Thyroid gland (tissue), 4 donors: ENCODE results near the gene PLA2G6. TPM values are rescaled to one million over a fixed set of nuclear protein-coding genes. Genes with fewer than 3 reads are reported as not detected.

Experiments used
- DNase-seq, 2 donors: peaks; one replicate each; pipeline ENCODE4 v3.0.0-alpha.2; 2019
- H3K27ac ChIP-seq, 3 donors: fragments of 200-600 bp; sonication (generic); 1 replicate in 2 of 3; 2 replicates in 1 of 3; pipeline ENCODE4 v1.5.1; 2016 to 2019; ENCODE audit warnings: mild to moderate bottlenecking in 1 of 3, moderate library complexity in 1 of 3
- H3K27me3 ChIP-seq: fragments of 200-600 bp; sonication (generic); one replicate; pipeline ENCODE4 v1.5.1; 2019
- H3K36me3 ChIP-seq, 2 donors: fragments of 200-600 bp; sonication (generic); one replicate each; pipeline ENCODE4 v1.5.1; 2016 to 2019
- H3K4me1 ChIP-seq, 2 donors: fragments of 200-600 bp; sonication (generic); one replicate each; pipeline ENCODE4 v1.5.1; 2017 to 2019
- H3K4me3 ChIP-seq, 3 donors: fragments of 200-600 bp; sonication (generic); replicated peaks in 1 of 3; 1 replicate in 2 of 3; 2 replicates in 1 of 3; pipeline ENCODE4 v1.5.1; 2016; ENCODE audit warnings: mild to moderate bottlenecking in 1 of 3
- H3K9me3 ChIP-seq: fragments of 200-600 bp; sonication (generic); one replicate; pipeline ENCODE4 v1.5.1; 2017
- CTCF ChIP-seq, 6 experiments: fragments of 200-600 bp in 3 of 6; fragments of 450-650 bp in 3 of 6; sonication (generic) in 3 of 6; IDR thresholded peaks; one replicate each; pipeline ENCODE4 v1.5.1; 2016 to 2019; ENCODE audit warnings: antibody characterized with exemption in 6 of 6, mild to moderate bottlenecking in 2 of 6, inconsistent platforms in 1 of 6, moderate library complexity in 1 of 6
- POLR2A ChIP-seq, 2 donors: fragments of 450-650 bp; IDR thresholded peaks; one replicate each; pipeline ENCODE4 v1.6.1; 2017; ENCODE audit warnings: antibody characterized with exemption in 2 of 2, mild to moderate bottlenecking in 2 of 2, moderate library complexity in 1 of 2
- WGBS, 2 donors: methylation state at CpG; one replicate each; pipeline ENCODE4 v1.1.5; 2017; 5-methylcytosine and 5-hydroxymethylcytosine counted together
- intact Hi-C: fragments of 100-400 bp; cut with DNase I; formaldehyde crosslinking; loops from one replicate; pipeline ENCODE4 v1.15.1; 2023
- total RNA-seq, 4 donors: library from RNA; depleted of rRNA; stranded (reverse); fragments of >200 nt; gene quantifications; one replicate each; pipeline ENCODE4 v1.2.3, GENCODE V29; 2016

Gene PLA2G6
- total RNA-seq, 4 donors from 2014 or later: 106 to 122 (median 112) TPM

DNA sequence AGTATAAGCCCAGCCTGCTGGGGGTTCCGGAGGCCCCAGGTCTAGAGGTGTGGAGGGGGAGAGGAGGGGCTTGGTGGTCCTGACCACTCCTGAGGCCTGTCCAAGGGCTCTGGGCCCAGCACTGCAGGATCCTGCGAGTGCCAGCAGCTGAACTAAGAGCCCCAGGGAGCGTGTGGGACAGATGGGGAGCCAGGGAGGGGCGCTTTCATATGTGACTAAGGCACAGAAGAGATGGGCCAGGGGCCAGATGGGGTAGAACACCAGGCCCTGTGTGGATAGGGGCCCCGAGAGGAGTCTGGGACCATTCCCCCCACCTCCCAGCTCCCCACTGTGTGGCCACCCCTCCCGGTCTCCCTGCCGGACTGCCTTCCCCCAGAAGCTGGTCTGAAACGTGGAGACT is 38.5 kb upstream of the PLA2G6 start:
- intact Hi-C loops: no loop called here
- Histone ChIP-seq H3K27me3 (no peaks in the 10 kb centered on the region), H3K36me3 (peaks cover 19% of the 10 kb centered on the region in 2 donors), H3K4me3 (no peak overlapping the region), H3K4me1 (peaks cover 8 to 38% of the 10 kb centered on the region in 2 donors), H3K27ac (peak overlapping the region in 2 of 3 donors; percentile 86 to 91), H3K9me3 (no peaks in the 10 kb centered on the region)
- no peak for TF ChIP-seq CTCF (IDR thresholded peaks at IDR 0.05)
- no peak for DNase-seq
- 82% methylated on average over 8 of the region's 8 CpGs for WGBS, 2 donors

GRCh38 chr22:38219632-38220031 is 38.0 kb upstream of the PLA2G6 start:
- peaks cover 13 to 14% of the 10 kb centered on the region in 2 donors for H3K36me3 ChIP-seq
- no peak for DNase-seq
- no peak for TF ChIP-seq POLR2A (IDR thresholded peaks at IDR 0.05)
- TF ChIP-seq CTCF (IDR thresholded peaks at IDR 0.05): no peak
- peak overlapping the region in 2 of 3 donors; percentile 86 to 91 for H3K27ac ChIP-seq
- intact Hi-C loops: no loop called here
- H3K27me3 ChIP-seq: no peaks in the 10 kb centered on the region
- WGBS, 2 donors: 65 to 73% methylated on average over 5 to 10 of the region's 10 CpGs
- H3K9me3 ChIP-seq: no peaks in the 10 kb centered on the region
- no peak overlapping the region for H3K4me3 ChIP-seq
- H3K4me1 ChIP-seq: peaks cover 8 to 41% of the 10 kb centered on the region in 2 donors

- H3K4me3 ChIP-seq: no peak overlapping the region
- H3K27me3 ChIP-seq: no peaks in the 10 kb centered on the region
- DNase-seq: peak; percentile 70 to 76
- intact Hi-C loops: no loop called here
- 45 to 52% methylated on average over 17 to 23 of the region's 25 CpGs for WGBS, 2 donors
- H3K27ac ChIP-seq: peak overlapping the region; percentile 81 to 91 (median 86)
- H3K36me3 ChIP-seq: peaks cover 10 to 11% of the 10 kb centered on the region in 2 donors
- H3K4me1 ChIP-seq: peaks cover 11 to 44% of the 10 kb centered on the region in 2 donors
- no peak for TF ChIP-seq CTCF (IDR thresholded peaks at IDR 0.05)
- peak in 1 of 2 donors; percentile 21 for TF ChIP-seq POLR2A (IDR thresholded peaks at IDR 0.05)
- no peaks in the 10 kb centered on the region for H3K9me3 ChIP-seq
Measured at GRCh38 chr22:38218661-38219622, 37.3 kb upstream of the PLA2G6 start.

- DNase-seq: no peak
- H3K9me3 ChIP-seq: no peaks in the 10 kb centered on the region
- no peaks in the 10 kb centered on the region for H3K27me3 ChIP-seq
- H3K4me1 ChIP-seq: peaks cover 6 to 34% of the 10 kb centered on the region in 2 donors
- WGBS, 2 donors: 83 to 84% methylated on average over 10 to 11 of the region's 11 CpGs
- peaks cover 0 to under 1% of the 10 kb centered on the region in 2 donors for H3K36me3 ChIP-seq
- no peak overlapping the region for H3K4me3 ChIP-seq
- intact Hi-C loops: no loop called here
- no peak overlapping the region for H3K27ac ChIP-seq
- no peak for TF ChIP-seq CTCF (IDR thresholded peaks at IDR 0.05)
Measured at GRCh38 chr22:38215156-38216038, 33.8 kb upstream of the PLA2G6 start.
